OCI-M2 (cell line): ENCODE data around the gene POC1A.
"Not testable (repeated sequence)": the region's sequence is repeated elsewhere in the genome, so short reads cannot be mapped to it uniquely, and the experiment has no call there.

ENCODE experiments used
- DNase-seq: peaks from one replicate; lab custom pipeline; 2025; ENCODE audit not compliant: unreplicated experiment; lab: John Stamatoyannopoulos, UW

The POC1A gene

GRCh38 chr3:52034212-52034611 is 120.0 kb downstream of the POC1A start:
- DNase-seq: no peak

- DNase-seq: not testable (repeated sequence)
These were observed 120.5 kb downstream of the POC1A start for GRCh38 chr3:52033748-52034147.

- no peak for DNase-seq
These were observed 121.4 kb downstream of the POC1A start for GRCh38 chr3:52032702-52033408.

GRCh38 chr3:52031896-52032295 is 122.3 kb downstream of the POC1A start:
- DNase-seq: no peak

GRCh38 chr3:52030714-52031310 is 123.4 kb downstream of the POC1A start:
- no peak for DNase-seq

- no peak for DNase-seq
These were observed 124.7 kb downstream of the POC1A start for GRCh38 chr3:52029535-52029934.

GRCh38 chr3:52029053-52029452 is 125.2 kb downstream of the POC1A start:
- DNase-seq: no peak

- DNase-seq: no peak
These were observed 125.7 kb downstream of the POC1A start for GRCh38 chr3:52028572-52028971.

- no peak for DNase-seq
These were observed 128.2 kb downstream of the POC1A start for GRCh38 chr3:52026041-52026440.

GRCh38 chr3:52025453-52025852 is 128.8 kb downstream of the POC1A start:
- DNase-seq: no peak
